HG03159 (cell line): Measurements from ENCODE around the gene PHLDB1.

Experiments
- ATAC-seq: cut with Tn5 transposase; IDR thresholded peaks from one replicate; pipeline ENCODE4 v1.9.1; 2021; ENCODE audit warnings: mild to moderate bottlenecking, moderate library complexity; ENCODE audit not compliant: unreplicated experiment

PHLDB1 gene

DNA sequence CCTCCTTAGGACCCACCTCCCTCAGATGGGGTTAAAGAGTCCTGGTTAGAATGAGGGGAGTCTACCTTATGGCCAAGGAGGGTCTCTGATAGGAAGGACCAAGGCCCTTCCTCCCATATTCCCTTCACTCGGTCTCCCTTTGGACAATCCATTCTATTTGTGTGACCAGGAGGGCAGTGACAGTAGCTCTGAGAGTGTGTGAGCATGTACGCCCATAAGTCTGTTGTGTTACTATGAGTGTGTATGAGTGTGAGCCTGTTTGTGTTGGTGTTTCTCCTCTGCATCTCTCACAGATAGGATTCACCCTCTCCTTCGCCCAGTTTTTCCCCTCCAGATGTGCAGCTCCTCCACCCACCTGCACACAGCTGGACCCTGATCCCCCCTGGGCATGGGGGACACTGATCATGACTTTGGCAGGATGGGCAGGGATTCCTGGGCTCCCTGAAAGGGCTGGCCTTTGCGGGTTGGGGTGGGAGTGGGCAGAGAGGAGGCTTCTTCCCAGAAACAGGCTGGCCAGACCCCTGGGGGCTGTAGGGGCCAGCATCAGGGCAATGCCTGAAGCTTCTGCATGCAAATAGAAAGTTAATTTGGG is 14.5 kb downstream of the PHLDB1 start:
- ATAC-seq = no peak

DNA sequence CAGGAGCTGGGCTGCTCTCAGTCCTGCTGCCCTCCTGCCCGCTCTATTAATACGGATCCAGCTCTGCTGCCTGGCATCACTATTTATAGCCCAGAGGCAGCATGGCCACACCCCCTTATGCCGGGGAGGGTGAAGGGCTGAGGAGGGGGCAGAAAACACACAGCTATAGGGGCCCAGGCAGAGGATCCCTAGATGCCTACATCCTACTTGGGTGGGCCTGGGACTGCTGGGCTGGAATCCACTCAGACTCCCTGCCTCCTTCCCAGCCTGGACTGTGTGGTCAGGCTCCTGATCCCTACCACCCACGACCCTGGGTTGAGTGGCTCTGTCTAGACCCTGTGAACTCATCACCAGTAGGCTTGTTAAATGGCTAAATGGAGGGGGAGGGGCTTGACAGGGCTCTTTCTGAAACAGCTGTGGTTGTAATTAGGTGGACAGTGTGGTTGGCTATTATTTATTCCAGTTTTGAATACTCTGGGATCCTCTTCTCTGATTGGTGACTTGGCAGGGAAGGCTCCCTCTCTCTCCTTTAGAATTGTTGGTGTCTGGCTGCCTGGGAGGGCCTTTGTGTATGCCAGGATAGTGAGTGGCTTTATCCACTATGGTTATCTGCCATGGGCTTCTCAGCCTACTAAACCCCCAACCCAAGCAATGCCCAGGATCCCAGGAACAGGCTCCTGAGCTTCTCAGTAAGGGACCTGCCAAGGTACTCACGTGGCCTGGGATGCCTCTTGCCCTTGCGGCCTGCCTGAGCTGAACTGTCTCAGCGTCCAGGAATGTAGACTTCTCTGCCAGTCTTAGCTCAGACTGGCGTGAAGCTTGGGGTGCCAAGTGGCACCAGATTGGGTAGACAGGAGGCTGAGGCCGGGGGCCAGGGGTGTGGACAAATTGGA is 15.2 kb downstream of the PHLDB1 start:
- ATAC-seq = no peak

DNA sequence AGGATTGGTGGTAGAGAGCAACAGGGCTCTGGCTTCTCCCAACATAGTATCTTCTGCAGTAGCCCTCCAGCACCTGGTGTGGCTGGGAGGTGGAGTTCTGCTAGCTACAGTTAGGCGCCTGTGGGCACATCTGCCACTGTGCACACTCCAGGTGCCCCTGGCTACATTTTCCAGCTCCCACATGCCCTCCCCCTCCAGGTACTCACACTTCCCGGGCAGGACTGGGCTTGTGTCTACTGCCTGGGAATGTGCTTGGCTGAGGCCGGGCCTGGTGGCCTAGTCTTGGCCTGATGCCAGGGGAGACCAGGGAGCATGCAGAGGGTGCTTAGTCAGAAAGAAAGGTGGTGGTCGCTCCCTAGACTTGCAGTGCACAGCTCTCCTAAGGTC is 15.8 kb downstream of the PHLDB1 start:
- ATAC-seq = no peak

DNA sequence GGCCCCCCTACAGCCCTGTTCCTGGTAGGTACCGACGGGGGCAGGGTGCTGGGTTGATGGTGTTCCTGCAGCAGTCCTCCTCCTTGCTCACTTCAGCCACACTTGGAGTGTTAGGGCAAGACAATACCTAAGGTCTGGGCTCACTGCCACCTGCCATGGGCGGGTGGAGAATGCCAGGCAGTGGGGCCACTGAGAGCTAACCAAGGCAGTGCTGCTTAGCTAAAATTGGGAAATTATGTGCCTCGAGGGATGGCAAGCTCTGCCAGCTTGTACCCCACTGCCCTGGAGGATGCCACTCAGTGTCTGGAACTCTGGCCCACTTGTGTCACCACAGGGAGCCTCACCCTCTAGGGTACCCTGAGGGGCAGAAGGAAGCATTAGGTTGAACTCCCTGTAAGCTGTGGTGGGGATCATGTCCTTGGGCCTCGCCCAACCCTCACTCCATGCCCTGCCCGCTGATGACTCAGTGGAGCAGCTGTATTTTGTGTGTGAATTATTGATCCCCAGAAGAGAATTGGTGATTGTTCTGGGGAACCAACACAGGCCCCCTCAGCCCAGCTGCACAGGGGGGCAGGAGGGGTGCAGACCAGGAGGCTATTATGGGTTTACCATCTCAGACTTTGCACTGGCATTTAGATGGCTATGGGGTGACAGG is 17.7 kb downstream of the PHLDB1 start:
- no peak for ATAC-seq

DNA sequence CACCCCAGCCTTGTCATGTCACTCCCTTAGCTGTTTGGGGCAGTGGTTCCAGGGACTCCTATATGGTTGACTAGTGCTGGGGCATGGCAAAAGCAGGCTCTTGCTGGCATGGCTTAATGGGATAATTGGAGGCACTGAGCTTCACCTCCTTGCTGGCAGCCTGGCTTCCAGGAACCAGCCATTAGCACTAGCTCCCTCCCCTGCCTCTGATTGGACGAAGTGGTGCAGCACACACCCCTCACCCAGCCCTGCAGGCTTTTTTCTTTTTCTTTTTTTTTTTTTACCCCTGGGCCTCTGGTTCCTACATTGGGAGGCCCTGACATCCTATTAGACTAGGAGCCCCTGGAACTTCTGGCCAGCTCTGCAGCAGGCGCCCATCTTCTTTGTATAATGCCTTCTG is 18.6 kb downstream of the PHLDB1 start:
- ATAC-seq = no peak

DNA sequence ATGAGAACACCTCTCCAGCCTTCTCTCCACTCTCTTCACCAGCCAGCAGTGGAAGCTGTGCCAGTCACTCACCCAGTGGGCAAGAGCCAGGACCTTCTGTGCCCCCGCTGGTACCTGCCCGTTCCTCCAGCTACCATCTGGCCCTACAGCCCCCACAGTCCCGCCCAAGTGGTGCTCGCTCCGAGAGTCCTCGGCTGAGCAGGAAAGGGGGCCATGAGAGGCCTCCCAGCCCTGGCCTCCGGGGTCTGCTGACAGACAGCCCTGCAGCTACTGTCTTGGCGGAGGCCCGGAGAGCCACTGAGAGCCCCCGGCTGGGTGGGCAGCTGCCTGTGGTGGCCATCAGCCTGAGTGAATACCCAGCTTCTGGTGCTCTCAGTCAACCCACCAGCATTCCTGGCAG is 20.2 kb downstream of the PHLDB1 start:
- no peak for ATAC-seq

DNA sequence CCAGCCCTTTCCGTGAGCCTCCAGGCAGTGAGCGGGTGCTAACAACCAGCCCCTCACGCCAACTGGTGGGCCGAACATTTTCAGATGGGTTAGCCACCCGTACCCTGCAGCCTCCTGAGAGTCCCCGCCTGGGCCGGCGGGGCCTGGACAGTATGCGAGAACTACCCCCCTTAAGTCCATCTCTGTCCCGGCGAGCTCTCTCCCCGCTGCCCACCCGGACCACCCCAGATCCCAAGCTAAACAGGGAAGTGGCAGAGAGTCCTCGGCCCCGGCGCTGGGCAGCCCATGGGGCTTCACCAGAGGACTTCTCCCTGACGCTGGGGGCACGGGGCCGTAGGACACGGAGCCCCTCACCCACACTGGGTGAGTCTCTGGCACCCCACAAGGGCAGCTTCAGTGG is 20.6 kb downstream of the PHLDB1 start:
- no peak for ATAC-seq

DNA sequence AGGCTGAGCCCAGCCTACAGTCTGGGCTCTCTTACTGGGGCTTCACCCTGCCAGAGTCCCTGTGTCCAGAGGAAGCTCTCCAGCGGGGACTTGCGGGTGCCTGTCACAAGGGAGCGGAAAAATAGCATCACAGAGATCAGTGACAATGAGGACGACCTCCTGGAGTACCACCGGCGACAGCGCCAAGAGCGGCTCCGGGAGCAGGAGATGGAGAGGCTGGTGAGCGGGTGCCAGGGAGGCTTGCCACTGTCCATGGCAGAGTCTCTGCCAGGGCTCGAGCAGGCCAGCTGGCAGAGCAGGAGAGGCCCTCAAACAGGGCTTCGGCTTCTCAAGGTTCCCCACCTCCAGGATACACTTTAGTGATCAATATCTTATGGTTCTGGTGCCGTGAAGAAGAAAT is 21.0 kb downstream of the PHLDB1 start:
- ATAC-seq = no peak

DNA sequence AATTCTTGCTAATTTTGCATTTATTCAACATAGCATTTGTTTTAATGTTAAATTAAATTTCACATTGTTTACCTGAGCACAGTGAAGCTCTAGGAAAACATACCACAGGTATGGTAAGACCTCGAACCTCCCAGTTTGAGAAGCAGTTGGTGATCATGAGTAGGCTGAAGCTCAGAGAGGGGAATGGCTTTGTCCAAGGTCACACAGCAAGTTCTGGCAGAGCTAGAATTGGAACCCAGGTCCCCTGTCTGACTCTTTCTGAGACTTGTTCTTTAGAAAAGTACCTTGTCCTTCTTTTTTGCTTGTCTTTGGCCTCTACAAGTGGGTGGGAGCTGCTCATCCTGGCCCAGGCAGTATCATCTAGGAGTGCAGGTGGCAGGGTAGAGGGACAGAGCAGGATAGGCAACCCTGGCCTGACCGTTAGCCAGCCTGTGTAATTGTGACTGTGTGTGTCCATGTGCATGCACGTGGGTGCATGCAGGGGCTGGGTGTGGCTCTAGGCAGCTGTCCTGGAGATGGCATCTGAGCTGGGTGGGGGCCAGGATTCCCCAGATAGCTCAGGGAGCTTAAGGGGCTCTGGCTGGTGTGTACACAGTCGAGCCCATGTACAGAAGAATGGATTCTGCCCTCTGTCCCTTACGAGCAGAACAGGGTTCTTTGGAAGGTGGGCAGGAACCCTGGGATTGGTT is 21.6 kb downstream of the PHLDB1 start:
- no peak for ATAC-seq

DNA sequence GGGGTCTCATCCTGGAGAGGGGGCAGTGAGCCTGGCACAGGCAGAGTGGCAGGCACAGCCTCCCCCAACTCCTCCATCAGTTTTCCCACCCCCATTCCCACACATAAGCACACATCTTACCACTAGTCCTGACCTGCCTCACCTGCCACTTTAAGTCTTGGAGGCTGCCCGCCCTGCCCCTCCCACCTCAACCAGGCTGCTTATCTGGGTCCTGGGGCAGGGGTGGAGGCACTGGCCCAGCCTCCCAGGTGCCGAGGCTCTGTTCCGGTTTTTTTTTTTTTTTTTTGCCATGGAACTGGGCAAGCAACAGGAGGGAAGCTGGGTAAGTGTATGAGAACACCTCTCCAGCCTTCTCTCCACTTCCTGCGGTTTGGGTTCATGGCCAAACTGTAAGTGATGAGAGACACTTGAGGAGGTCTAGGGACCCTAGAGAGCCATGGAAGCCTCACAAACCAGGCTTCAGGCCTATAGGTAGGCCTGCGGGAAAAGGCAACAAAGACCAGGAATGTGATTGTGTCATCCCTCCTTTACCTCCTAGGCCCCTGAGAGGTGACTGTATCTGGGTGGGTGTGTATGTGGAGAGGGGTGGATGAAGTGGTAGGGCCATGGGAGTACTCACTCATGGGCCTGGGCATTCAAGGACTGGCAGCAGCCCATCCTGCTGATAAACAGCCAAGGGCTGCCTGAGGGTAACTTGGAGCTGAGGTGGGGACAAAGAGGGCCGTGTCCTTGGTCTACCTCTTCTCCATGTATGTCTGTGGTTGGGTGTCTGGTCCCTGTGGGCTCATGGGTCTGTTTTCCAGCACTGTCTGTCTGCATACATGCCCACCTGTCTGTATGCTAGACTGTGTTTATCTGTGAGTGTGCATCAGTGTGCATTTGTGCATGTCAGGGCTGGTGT is 22.6 kb downstream of the PHLDB1 start:
- ATAC-seq = no peak

DNA sequence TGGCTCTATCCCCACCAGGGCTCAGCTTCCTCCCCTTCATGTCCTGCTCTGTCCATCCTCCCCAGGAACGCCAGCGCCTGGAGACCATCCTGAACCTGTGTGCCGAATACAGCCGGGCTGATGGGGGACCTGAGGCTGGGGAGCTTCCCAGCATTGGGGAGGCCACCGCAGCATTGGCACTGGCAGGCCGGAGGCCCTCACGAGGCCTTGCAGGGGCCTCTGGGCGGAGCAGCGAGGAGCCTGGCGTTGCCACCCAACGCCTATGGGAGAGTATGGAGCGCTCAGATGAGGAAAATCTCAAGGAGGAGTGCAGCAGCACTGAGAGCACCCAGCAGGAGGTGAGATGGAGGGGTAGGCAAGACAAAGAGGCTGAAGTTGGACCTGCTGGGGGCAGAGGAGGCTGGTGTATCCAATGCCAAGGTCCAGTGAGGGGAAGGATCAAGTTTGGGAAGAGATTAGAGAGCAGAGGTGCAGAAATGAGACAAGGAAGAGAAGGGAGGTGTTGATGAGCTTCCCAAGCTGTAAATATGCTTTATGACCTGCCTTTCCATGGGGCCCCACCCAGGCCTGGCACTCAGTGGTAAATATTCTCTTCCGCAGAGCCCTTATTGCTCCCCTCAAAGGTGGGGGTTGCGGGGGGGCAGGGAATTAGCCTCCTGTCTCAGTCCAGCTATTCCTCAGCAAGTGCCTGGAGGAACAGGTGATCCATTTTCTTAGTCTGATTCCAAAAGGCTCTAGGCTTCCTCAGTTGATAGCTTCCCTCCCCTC is 23.9 kb downstream of the PHLDB1 start:
- no peak for ATAC-seq

DNA sequence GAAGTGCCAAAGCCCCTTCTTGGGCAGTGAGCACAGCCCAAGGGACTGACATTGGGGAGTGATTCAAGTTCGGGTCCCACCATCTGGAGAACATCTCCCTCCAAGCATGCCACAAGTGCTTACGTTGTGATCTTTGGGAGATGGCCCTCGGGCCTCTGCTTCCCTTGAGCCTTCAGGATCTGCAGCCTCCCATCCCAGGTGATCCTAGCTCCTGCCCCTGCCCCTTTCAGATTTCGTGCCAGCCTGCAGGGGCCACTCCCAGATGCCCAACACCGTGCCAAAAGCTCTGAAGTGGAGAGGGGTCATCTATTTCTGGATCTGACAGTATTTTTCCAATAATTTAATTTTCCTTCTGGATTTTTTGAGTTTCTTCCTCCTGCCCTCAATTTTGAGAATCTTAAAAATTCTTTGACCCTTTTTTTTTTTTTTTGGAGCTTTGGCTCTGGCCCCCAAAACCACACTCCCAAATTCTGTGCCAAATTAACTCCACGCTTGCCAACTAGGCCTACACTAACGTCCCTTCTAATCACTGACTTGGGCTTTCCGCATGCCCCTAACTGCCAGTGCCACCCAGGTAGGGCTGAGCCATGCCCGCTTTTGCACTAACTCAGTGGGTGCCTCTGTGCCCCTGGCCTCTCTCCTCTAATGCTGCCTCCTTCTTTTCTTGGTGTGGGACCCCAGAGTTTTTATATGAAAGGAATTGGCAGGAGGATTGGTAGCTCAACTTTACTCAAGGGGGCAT is 25.3 kb downstream of the PHLDB1 start:
- ATAC-seq = no peak

DNA sequence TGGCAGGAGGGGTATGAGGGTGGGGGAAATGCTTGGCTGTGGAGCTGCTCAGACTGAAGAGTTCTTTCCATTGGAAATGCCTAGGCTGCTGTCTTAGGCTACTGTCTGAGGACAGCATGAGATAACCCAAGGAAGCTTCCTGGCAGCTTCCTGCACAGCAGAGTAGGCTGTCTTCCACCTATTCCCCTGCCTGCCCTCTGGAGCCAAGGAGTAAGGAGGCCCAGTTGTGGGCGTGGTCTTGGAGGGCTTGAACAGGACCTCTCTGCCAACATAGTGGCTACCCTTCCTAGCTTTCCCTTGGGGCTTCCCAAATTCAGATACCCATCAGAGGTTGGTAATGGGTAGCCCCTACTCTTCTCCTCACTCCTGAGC is 25.9 kb downstream of the PHLDB1 start:
- ATAC-seq = no peak

DNA sequence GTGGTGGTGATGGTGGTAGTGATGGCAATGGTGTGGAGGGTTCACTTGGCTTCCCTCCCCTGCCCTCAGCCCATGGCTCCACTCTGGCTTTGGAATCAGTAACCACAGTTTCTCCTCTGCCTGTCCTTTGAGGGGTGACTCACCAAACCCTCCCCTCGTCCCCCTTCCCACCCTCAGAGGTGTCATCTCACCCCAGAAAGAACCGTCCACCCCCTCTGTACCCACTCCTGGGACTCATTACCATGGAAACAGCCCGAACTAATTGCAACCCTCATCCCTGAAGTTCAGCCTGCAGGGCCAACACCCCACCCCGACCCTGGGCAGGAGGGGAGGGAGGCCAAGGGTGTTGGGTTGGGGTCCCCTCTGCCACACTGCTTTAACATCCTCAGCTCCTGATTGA is 26.6 kb downstream of the PHLDB1 start:
- ATAC-seq = no peak

DNA sequence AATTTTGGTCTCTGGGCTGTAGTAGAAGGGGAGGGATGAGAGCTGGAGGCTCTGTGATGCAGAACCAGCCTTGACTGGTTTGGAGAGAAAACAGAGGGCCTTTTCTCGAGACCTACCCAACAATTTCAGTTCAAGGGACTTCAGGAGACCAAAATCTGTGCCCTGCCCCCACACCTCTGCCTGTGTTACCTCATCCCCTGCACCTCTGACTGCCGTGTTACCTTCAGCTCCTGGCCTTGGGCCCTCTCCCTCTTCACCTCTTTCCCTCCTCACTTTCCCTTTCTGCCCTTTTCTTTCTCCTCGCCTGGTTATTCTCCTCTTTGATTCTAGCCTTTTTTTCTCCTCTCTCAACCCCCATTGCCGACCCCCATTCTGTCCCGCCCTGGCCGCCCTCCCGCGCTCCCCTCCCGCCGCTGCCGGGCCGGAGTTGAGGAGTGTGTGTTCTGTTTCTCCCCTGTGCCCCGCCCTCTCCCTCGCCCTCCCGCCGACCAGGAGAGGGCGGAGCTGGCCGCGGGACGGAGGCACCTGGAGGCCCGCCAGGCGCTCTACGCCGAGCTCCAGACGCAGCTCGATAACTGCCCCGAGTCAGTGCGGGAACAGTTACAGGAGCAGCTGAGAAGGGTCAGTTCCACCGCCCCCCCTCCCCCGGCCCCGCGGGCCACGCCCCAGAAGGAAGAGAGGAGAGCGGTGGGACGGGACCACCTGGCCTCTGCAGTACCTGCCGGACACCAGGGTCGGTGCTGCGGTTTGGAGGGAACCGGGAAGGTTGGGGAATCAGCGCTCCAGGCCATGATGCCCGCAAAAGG is 27.2 kb downstream of the PHLDB1 start:
- no peak for ATAC-seq

DNA sequence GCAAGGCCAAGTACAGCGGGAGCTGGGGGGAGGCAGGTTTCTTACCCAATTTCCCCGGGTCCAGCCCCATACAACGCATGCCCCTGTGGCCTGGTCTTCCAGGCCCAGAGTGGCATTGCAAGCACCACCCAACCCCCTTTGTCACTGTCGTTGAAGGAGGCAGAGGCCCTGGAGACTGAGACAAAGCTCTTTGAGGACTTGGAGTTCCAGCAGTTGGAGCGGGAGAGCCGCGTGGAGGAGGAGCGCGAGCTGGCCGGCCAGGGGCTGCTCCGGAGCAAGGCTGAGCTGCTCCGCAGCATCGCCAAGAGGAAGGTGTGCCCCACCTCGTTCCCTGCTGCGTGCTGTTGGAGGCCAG is 27.8 kb downstream of the PHLDB1 start:
- ATAC-seq = no peak

DNA sequence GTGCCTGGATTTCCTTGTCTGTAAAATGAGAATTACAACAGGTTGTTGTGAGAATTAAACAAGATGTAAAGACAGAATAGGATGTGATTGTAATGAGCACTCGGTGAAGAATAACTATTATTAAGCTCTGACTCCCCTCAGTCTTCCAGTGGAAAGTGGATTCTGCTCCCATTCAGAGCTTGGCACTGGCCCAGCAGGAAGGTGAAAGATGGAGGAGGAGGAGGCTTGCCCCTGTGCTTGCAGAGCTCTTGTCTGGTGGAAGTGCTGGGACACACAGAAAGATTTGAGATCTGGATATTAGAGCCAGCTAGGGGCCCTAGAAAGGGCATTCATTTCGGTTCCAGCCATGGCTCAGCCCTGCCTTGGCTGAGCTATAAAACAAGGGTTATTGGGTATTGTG is 28.2 kb downstream of the PHLDB1 start:
- no peak for ATAC-seq

DNA sequence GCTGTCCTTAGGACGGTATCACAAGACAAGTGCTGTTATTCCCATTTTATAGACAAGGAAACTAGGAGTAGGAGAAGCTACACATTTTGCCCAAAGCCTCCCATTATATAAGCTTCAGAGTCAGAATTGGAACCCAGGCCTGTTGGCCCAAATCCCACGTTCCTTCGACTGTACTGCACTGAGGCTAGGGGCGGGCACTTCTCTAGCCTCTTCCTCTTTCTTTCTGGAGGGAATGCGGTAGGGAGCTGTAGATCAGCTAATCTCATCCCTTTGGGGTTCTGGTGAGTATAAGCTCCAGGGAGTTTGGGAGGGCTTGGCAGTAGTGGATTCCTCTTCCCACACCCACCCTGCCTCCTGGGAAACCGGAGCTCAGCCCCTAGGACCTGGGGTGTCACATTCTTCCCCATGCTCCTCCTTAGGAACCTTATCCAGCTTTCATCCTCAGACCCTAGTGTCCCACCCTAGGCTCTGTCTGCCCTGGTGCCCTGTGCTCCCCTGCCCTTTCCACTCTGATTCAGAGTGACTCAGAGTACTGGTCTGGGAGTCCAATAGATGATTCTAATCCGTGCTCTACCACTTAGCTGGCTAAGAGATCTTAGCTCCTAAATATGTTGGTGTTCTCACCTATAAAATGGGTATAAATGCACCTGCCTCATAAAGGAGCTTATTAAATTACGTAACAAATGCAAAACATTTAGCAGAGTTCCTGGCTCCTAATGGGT is 29.3 kb downstream of the PHLDB1 start:
- ATAC-seq = no peak
